ES-I3 (cell line): ENCODE results near the gene CCDC146.

ENCODE experiments used
- H3K36me3 ChIP-seq: 2 replicates; pipeline ENCODE4 v1.6.1; 2013; ENCODE audit warnings: mild to moderate bottlenecking, low read length, control low read depth, moderate library complexity; ENCODE audit not compliant: insufficient read depth
- H3K4me1 ChIP-seq: 2 replicates; pipeline ENCODE4 v1.6.1; 2013; ENCODE audit warnings: mild to moderate bottlenecking, control low read depth, low read length; ENCODE audit not compliant: insufficient read depth
- H3K9ac ChIP-seq: 2 replicates; pipeline ENCODE4 v1.6.1; 2013; ENCODE audit warnings: low read depth, mild to moderate bottlenecking, low read length, moderate library complexity
- H3K9me3 ChIP-seq: 2 replicates; pipeline ENCODE4 v1.6.1; 2013; ENCODE audit warnings: mild to moderate bottlenecking, low read length, moderate library complexity; ENCODE audit not compliant: control insufficient read depth, insufficient read depth

Gene CCDC146

DNA sequence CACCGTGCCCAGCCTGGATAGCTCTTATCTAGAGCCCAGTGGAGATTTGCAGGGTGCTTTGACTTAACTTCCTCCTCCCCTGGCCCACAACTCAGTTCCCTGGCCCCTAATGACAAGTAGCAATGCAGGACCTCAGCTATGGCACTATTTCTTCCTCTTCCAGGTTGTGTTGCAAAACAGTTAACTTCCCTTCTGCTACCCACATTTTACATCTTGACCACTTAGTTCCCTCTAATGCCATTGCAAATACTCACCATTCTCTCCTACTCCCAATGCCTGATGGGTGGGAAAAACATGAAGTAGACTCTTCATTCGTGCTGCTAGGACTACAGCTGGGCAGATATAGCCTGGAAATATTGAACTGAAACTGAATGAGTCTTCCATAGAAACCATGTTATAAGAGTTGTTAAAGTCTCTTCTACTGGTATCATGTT, 116.3 kb downstream of the CCDC146 start:
- Histone ChIP-seq H3K9me3 (no peaks in the 10 kb centered on the region), H3K9ac (no peak overlapping the region), H3K4me1 (peaks cover 9% of the 10 kb centered on the region; the same call in 1 of the 2 replicates), H3K36me3 (no peaks in the 10 kb centered on the region)

GRCh38 chr7:77239471-77239870, 117.1 kb downstream of the CCDC146 start:
- no peaks in the 10 kb centered on the region for H3K36me3 ChIP-seq
- H3K9me3 ChIP-seq, result no peaks in the 10 kb centered on the region
- H3K4me1 ChIP-seq, result peaks cover 9% of the 10 kb centered on the region; the same call in 1 of the 2 replicates
- H3K9ac ChIP-seq, result no peak overlapping the region

- H3K4me1 ChIP-seq, result peaks cover 15% of the 10 kb centered on the region
- H3K9me3 ChIP-seq, result no peaks in the 10 kb centered on the region
Observed at GRCh38 chr7:77242068-77242467, 119.7 kb downstream of the CCDC146 start.

DNA sequence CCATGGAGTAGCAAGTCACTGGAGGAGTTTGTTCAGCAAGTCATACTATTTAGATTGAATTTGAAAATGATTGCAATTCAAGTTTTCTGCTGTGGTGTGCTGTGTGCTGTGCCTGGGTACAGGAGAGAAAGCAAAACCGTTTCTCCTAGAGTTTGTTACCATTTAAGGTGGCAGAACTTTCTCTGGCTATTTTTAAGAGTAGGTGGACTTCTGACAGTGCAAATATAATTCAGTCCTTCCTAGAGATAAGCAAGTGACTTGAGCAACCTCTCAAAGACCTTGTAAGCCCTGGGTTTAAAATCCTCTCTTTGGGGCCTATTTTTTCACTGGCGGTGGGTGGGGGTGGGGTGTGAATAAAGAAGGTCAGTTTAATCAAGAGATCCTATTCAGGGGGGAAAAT, 120.1 kb downstream of the CCDC146 start:
- Histone ChIP-seq H3K4me1 (peaks cover 15% of the 10 kb centered on the region), H3K36me3 (no peaks in the 10 kb centered on the region), H3K9ac (no peak overlapping the region)

More at GRCh38 chr7:77242068-77242467, 119.7 kb downstream of the CCDC146 start:
- no peak overlapping the region for H3K9ac ChIP-seq
- H3K36me3 ChIP-seq, result no peaks in the 10 kb centered on the region

GRCh38 chr7:77244222-77244934, 122.0 kb downstream of the CCDC146 start:
- H3K9me3 ChIP-seq, result no peaks in the 10 kb centered on the region
- H3K4me1 ChIP-seq, result peaks cover 15% of the 10 kb centered on the region
- no peak overlapping the region for H3K9ac ChIP-seq
- no peaks in the 10 kb centered on the region for H3K36me3 ChIP-seq

More for the DNA sequence above, 120.1 kb downstream of the CCDC146 start:
- no peaks in the 10 kb centered on the region for H3K9me3 ChIP-seq

- peaks cover 15% of the 10 kb centered on the region for H3K4me1 ChIP-seq
- H3K36me3 ChIP-seq, result no peaks in the 10 kb centered on the region
- no peaks in the 10 kb centered on the region for H3K9me3 ChIP-seq
- H3K9ac ChIP-seq, result no peak overlapping the region
Observed at GRCh38 chr7:77245015-77245755, 122.8 kb downstream of the CCDC146 start.

GRCh38 chr7:77246026-77246640, 123.7 kb downstream of the CCDC146 start:
- Histone ChIP-seq H3K9me3 (no peaks in the 10 kb centered on the region), H3K36me3 (no peaks in the 10 kb centered on the region), H3K4me1 (peaks cover 15% of the 10 kb centered on the region), H3K9ac (no peak overlapping the region)

- peaks cover 9% of the 10 kb centered on the region for H3K4me1 ChIP-seq
- no peaks in the 10 kb centered on the region for H3K36me3 ChIP-seq
- H3K9me3 ChIP-seq, result no peaks in the 10 kb centered on the region
- no peak overlapping the region for H3K9ac ChIP-seq
Observed at GRCh38 chr7:77247206-77247850, 124.9 kb downstream of the CCDC146 start.

DNA sequence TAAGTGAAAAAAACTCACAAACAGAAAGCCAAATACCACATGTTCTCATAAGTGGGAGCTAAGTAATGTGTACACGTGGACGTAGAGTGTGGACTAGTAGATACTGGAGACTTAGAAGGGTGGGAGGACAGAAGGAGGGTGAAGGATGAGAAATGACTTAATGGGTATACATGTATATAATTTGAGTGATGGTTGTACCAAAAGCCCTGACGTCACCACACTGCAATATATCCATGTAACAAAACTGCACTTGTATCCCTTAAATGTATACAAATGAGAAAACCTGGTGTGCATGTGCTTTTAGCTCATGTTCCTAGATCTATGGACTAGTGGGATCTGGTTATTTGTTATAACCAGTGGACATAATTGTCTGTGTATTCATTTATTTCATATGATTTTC, 125.7 kb downstream of the CCDC146 start:
- H3K9ac ChIP-seq, result no peak overlapping the region
- peaks cover 6% of the 10 kb centered on the region for H3K4me1 ChIP-seq
- no peaks in the 10 kb centered on the region for H3K36me3 ChIP-seq
- H3K9me3 ChIP-seq, result no peaks in the 10 kb centered on the region

- Histone ChIP-seq H3K36me3 (no peaks in the 10 kb centered on the region), H3K9ac (no peak overlapping the region), H3K4me1 (no peaks in the 10 kb centered on the region; the same call in 1 of the 2 replicates), H3K9me3 (no peaks in the 10 kb centered on the region)
Observed at GRCh38 chr7:77252506-77252905, 130.1 kb downstream of the CCDC146 start.

DNA sequence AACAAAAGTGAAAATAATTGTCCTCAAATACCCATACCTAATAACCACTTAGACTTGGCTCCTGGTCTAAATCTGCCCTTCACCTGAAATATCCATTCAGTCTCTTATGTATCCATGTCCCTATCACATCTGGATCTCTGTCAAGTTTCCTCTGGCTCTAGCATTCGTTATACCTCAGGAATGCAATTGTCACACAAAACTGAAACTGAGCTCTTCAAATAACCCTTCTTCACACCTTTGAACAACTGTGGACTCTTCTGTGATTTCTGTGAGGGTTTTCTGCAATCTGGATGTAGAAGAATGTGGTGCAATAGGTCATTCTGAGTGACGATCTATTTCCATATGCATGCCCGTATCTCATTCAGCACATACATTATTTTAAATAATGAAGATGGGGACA, 130.7 kb downstream of the CCDC146 start:
- H3K9me3 ChIP-seq, result no peaks in the 10 kb centered on the region
- no peaks in the 10 kb centered on the region for H3K36me3 ChIP-seq
- no peaks in the 10 kb centered on the region; the same call in 1 of the 2 replicates for H3K4me1 ChIP-seq
- H3K9ac ChIP-seq, result no peak overlapping the region

- H3K9me3 ChIP-seq, result no peaks in the 10 kb centered on the region
- H3K36me3 ChIP-seq, result no peaks in the 10 kb centered on the region
- H3K4me1 ChIP-seq, result no peaks in the 10 kb centered on the region; the same call in 1 of the 2 replicates
- H3K9ac ChIP-seq, result no peak overlapping the region
Observed at GRCh38 chr7:77254429-77254828, 132.0 kb downstream of the CCDC146 start.

- no peaks in the 10 kb centered on the region for H3K9me3 ChIP-seq
- H3K9ac ChIP-seq, result no peak overlapping the region
- no peaks in the 10 kb centered on the region for H3K36me3 ChIP-seq
- no peaks in the 10 kb centered on the region; the same call in 1 of the 2 replicates for H3K4me1 ChIP-seq
Observed at GRCh38 chr7:77254915-77255314, 132.5 kb downstream of the CCDC146 start.

GRCh38 chr7:77258014-77258413, 135.6 kb downstream of the CCDC146 start:
- Histone ChIP-seq H3K9me3 (no peaks in the 10 kb centered on the region), H3K36me3 (no peaks in the 10 kb centered on the region), H3K9ac (no peak overlapping the region), H3K4me1 (no peaks in the 10 kb centered on the region)
